SH-SY5Y (cell line): ENCODE measurements around the gene NRDE2.

Experiments
- GATA2 ChIP-seq: IDR thresholded peaks from 2 replicates; pipeline ENCODE4 v1.6.1; 2011; ENCODE audit warnings: mild to moderate bottlenecking, low read depth, low read length
- GATA3 ChIP-seq: IDR thresholded peaks from 2 replicates; pipeline ENCODE4 v1.6.1; 2011; ENCODE audit warnings: low read depth, mild to moderate bottlenecking, low read length, moderate library complexity

GRCh38 chr14:90291699-90292098, 40.0 kb downstream of the NRDE2 start:
- TF ChIP-seq GATA2 (no peak), GATA3 (no peak)
